Measurements from ENCODE around the gene GRB2. TPM values are rescaled to one million over a fixed set of nuclear protein-coding genes. Genes with fewer than 3 reads are reported as not detected.

The GRB2 gene
- total RNA-seq, 1 experiment from 2014 or later, result 79.7 TPM

- Mint-ChIP-seq H3K27ac (ENCODE audit: unreplicated experiment) (no peak overlapping the region), H3K27me3 (ENCODE audit: unreplicated experiment) (no peaks in the 10 kb centered on the region), H3K36me3 (ENCODE audit: insufficient read depth, unreplicated experiment) (no peaks in the 10 kb centered on the region), H3K4me1 (ENCODE audit: low read depth, unreplicated experiment) (peaks cover 64% of the 10 kb centered on the region), H3K4me3 (ENCODE audit: low read depth, unreplicated experiment) (no peak overlapping the region), H3K9me3 (ENCODE audit: low read depth, unreplicated experiment) (no peaks in the 10 kb centered on the region)
- DNase-seq, result no peak
- BruUV-seq (replicated peaks), result no TSS peak
- no peak for TF ChIP-seq CTCF (IDR thresholded peaks at IDR 0.05; ENCODE audit: unreplicated experiment)
- intact Hi-C loops (cut with micrococcal nuclease; ENCODE audit: unreplicated experiment), result loop anchor here (2.0 kb wide), 1 partner anchor 15 kb away; no protein-coding TSS in a partner anchor
- CTCF ChIA-PET, result no interaction called here
Measured at GRCh38 chr17:75364078-75364477, 41.4 kb downstream of the GRB2 start.

- intact Hi-C loops (cut with micrococcal nuclease; ENCODE audit: unreplicated experiment), result no loop called here
- H3K4me3 Mint-ChIP-seq (ENCODE audit: low read depth, unreplicated experiment), result no peak overlapping the region
- H3K27me3 Mint-ChIP-seq (ENCODE audit: unreplicated experiment), result no peaks in the 10 kb centered on the region
- H3K27ac Mint-ChIP-seq (ENCODE audit: unreplicated experiment), result no peak overlapping the region
- DNase-seq, result no peak
- H3K36me3 Mint-ChIP-seq (ENCODE audit: insufficient read depth, unreplicated experiment), result no peaks in the 10 kb centered on the region
- CTCF ChIA-PET, result interaction anchor here (0.5 kb wide), 1 partner anchor 39 kb away, joined by 6 read pairs; no protein-coding TSS in a partner anchor
- no TSS peak for BruUV-seq (replicated peaks)
- no peak for TF ChIP-seq CTCF (IDR thresholded peaks at IDR 0.05; ENCODE audit: unreplicated experiment)
- peaks cover 68% of the 10 kb centered on the region for H3K4me1 Mint-ChIP-seq (ENCODE audit: low read depth, unreplicated experiment)
- H3K9me3 Mint-ChIP-seq (ENCODE audit: low read depth, unreplicated experiment), result no peaks in the 10 kb centered on the region
Measured at GRCh38 chr17:75361996-75362395, 43.5 kb downstream of the GRB2 start.

DNA sequence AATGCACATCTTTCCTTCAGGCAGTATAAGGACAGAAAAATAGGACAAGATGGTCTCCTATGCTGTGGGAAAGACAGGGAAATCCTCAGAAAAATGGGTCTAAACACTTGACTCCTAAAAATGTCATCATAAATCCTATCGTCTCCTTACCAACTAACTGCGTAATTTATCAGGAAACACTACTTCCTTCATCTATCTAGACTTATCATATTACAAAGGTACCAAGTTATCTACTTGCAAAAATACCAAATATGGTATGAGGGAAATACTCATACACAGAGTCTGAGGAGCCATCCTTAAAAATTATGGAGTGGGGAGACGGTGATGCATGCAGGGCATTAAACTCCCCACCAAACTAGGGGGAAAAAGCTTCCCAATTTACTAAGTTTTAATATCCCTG, 44.1 kb downstream of the GRB2 start:
- no peak for TF ChIP-seq CTCF (IDR thresholded peaks at IDR 0.05; ENCODE audit: unreplicated experiment)
- Mint-ChIP-seq H3K36me3 (ENCODE audit: insufficient read depth, unreplicated experiment) (no peaks in the 10 kb centered on the region), H3K4me1 (ENCODE audit: low read depth, unreplicated experiment) (peaks cover 74% of the 10 kb centered on the region), H3K4me3 (ENCODE audit: low read depth, unreplicated experiment) (no peak overlapping the region), H3K9me3 (ENCODE audit: low read depth, unreplicated experiment) (no peaks in the 10 kb centered on the region), H3K27ac (ENCODE audit: unreplicated experiment) (no peak overlapping the region), H3K27me3 (ENCODE audit: unreplicated experiment) (no peaks in the 10 kb centered on the region)
- CTCF ChIA-PET, result interaction anchor here (0.5 to 1.1 kb wide), 2 partner anchors 9 to 45 kb away, joined by 3 read pairs; no protein-coding TSS in a partner anchor
- no peak for DNase-seq
- intact Hi-C loops (cut with micrococcal nuclease; ENCODE audit: unreplicated experiment), result no loop called here
- BruUV-seq (replicated peaks), result no TSS peak

DNA sequence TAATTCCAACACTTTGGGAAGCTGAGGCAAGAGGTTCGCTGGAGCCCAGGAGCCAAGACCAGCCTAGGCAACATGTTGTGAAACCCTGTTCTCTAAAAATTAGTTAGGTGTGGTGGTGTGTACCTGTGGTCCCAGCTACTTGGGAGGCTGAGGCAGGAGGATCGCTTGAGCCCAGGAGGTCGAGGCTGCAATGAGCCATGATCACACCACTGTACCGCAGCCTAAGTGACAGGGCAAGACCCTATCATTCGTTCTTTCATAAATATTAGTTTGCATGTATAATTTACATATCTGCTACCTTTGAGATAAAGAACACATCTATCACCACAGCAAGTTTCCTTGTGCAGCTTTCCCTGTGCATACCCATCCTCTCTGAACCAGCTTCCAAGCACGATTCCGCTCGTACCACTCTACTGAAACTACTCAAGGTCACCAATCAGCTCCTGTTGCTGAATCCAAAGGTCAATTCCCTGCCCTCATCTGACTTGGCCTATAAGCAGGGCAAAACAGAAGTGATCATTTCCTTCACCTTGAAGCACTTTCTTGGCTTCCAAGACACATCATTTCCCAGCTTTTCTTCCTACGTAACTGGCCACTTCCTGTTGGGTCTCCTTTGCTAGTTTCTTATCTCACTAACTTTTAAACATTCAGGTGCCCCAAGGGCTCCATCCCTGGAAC, 49.1 kb downstream of the GRB2 start:
- H3K4me3 Mint-ChIP-seq (ENCODE audit: low read depth, unreplicated experiment), result no peak overlapping the region
- no peaks in the 10 kb centered on the region for H3K36me3 Mint-ChIP-seq (ENCODE audit: insufficient read depth, unreplicated experiment)
- H3K9me3 Mint-ChIP-seq (ENCODE audit: low read depth, unreplicated experiment), result no peaks in the 10 kb centered on the region
- TF ChIP-seq CTCF (IDR thresholded peaks at IDR 0.05; ENCODE audit: unreplicated experiment), result no peak
- peaks cover 39% of the 10 kb centered on the region for H3K4me1 Mint-ChIP-seq (ENCODE audit: low read depth, unreplicated experiment)
- no peaks in the 10 kb centered on the region for H3K27me3 Mint-ChIP-seq (ENCODE audit: unreplicated experiment)
- intact Hi-C loops (cut with micrococcal nuclease; ENCODE audit: unreplicated experiment), result no loop called here
- DNase-seq, result no peak
- CTCF ChIA-PET, result no interaction called here
- BruUV-seq (replicated peaks), result no TSS peak
- no peak overlapping the region for H3K27ac Mint-ChIP-seq (ENCODE audit: unreplicated experiment)
